Measurements from ENCODE around the gene AFF3.

GRCh38 chr2:99905025-99905424, 237.4 kb downstream of the AFF3 start:
- TF ChIP-seq, protein P1, sequence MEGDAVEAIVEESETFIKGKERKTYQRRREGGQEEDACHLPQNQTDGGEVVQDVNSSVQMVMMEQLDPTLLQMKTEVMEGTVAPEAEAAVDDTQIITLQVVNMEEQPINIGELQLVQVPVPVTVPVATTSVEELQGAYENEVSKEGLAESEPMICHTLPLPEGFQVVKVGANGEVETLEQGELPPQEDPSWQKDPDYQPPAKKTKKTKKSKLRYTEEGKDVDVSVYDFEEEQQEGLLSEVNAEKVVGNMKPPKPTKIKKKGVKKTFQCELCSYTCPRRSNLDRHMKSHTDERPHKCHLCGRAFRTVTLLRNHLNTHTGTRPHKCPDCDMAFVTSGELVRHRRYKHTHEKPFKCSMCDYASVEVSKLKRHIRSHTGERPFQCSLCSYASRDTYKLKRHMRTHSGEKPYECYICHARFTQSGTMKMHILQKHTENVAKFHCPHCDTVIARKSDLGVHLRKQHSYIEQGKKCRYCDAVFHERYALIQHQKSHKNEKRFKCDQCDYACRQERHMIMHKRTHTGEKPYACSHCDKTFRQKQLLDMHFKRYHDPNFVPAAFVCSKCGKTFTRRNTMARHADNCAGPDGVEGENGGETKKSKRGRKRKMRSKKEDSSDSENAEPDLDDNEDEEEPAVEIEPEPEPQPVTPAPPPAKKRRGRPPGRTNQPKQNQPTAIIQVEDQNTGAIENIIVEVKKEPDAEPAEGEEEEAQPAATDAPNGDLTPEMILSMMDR (IDR thresholded peaks at IDR 0.05): no peak
- no peak for TF ChIP-seq POLR2A (IDR thresholded peaks at IDR 0.05)

Data from uterus (tissue), 2 donors.